Liver (tissue), 9 donors: ENCODE measurements around the gene CREG2. TPM values are rescaled to one million over a fixed set of nuclear protein-coding genes. Genes with fewer than 3 reads are reported as not detected.

Source experiments
- DNase-seq: peaks from one replicate; pipeline ENCODE4 v3.0.0-alpha.2; 2017; ENCODE audit warnings: low spot score
- H3K27ac ChIP-seq, 2 donors: one replicate each; pipeline ENCODE4 v1.7.0; 2013; ENCODE audit warnings: inconsistent platforms in 2 of 2, low read length in 2 of 2, control low read depth in 1 of 2, low read depth in 1 of 2, mild to moderate bottlenecking in 1 of 2
- H3K27me3 ChIP-seq, 4 donors: one replicate each; pipeline versions ENCODE4 v1.6.1 to v1.7.0; 2013; ENCODE audit warnings: low read length in 3 of 4, inconsistent platforms in 1 of 4, mild to moderate bottlenecking in 1 of 4, moderate library complexity in 1 of 4; ENCODE audit not compliant: control insufficient read depth in 4 of 4, insufficient read depth in 4 of 4
- H3K36me3 ChIP-seq, 4 donors: one replicate each; pipeline versions ENCODE4 v1.6.1 to v1.7.0; 2013; ENCODE audit warnings: low read length in 3 of 4, mild to moderate bottlenecking in 3 of 4, low read depth in 1 of 4, moderate library complexity in 1 of 4; ENCODE audit not compliant: control insufficient read depth in 4 of 4, insufficient read depth in 3 of 4
- H3K4me1 ChIP-seq, 4 donors: one replicate each; pipeline versions ENCODE4 v1.6.1 to v1.7.0; 2013; ENCODE audit warnings: low read length in 3 of 4, mild to moderate bottlenecking in 3 of 4, moderate library complexity in 1 of 4; ENCODE audit not compliant: control insufficient read depth in 4 of 4, insufficient read depth in 4 of 4
- H3K4me3 ChIP-seq, 3 donors: one replicate each; pipeline versions ENCODE4 v1.6.1 to v1.7.0; 2013; ENCODE audit warnings: low read length in 3 of 3, control low read depth in 1 of 3, low read depth in 1 of 3, mild to moderate bottlenecking in 1 of 3
- H3K9ac ChIP-seq, 2 donors: one replicate each; pipeline ENCODE4 v1.7.0; 2013; ENCODE audit warnings: low read length in 2 of 2, mild to moderate bottlenecking in 2 of 2, moderate library complexity in 2 of 2, control low read depth in 1 of 2, low read depth in 1 of 2
- H3K9me3 ChIP-seq, 4 donors: one replicate each; pipeline versions ENCODE4 v1.6.1 to v1.7.0; 2013; ENCODE audit warnings: low read length in 3 of 4; ENCODE audit not compliant: control insufficient read depth in 4 of 4
- EGR1 ChIP-seq, 2 donors: IDR thresholded peaks; 2 replicates each; pipeline ENCODE4 v1.6.1; 2016 to 2018; ENCODE audit warnings: antibody characterized with exemption in 2 of 2, low read depth in 2 of 2
- FOXA1 ChIP-seq: IDR thresholded peaks from 2 replicates; pipeline ENCODE4 v1.6.1; 2016; ENCODE audit warnings: antibody characterized with exemption
- JUND ChIP-seq, 2 donors: IDR thresholded peaks; 2 replicates each; pipeline ENCODE4 v1.6.1; 2016; ENCODE audit warnings: antibody characterized with exemption in 2 of 2
- NR2F2 ChIP-seq: IDR thresholded peaks from 2 replicates; pipeline ENCODE4 v1.6.1; 2016; ENCODE audit warnings: antibody characterized with exemption
- RAD21 ChIP-seq, 2 donors: IDR thresholded peaks; 2 replicates each; pipeline ENCODE4 v1.6.1; 2016; ENCODE audit warnings: antibody characterized with exemption in 2 of 2, mild to moderate bottlenecking in 2 of 2
- RXRA ChIP-seq, 2 donors: IDR thresholded peaks; 2 replicates each; pipeline ENCODE4 v1.6.1; 2017 to 2018; ENCODE audit warnings: antibody characterized with exemption in 2 of 2, mild to moderate bottlenecking in 1 of 2
- TAF1 ChIP-seq: conservative IDR thresholded peaks from 2 replicates; pipeline ENCODE4 v1.6.1; 2016; ENCODE audit warnings: antibody characterized with exemption, mild to moderate bottlenecking
- WGBS: extraction: QIAGEN DNeasy Blood & Tissue Kit; methylation state at CpG from one replicate; pipeline ENCODE4 v1.1.7; 2013; 5-methylcytosine and 5-hydroxymethylcytosine counted together
- polyA plus RNA-seq, 2 donors: library from polyadenylated mRNA; stranded (reverse) in 1 of 2; unstranded in 1 of 2; fragments of 200-250 nt in 1 of 2; fragments of >200 nt in 1 of 2; fragmentation: Nextera tagmentation in 1 of 2; extraction: Ambion mirVana in 1 of 2; gene quantifications; one replicate each; pipeline versions ENCODE4 v1.2.1 to v1.2.3, GENCODE V29; 2013 to 2015
- total RNA-seq, 2 donors: library from RNA; depleted of rRNA; stranded (reverse); fragments of >200 nt; gene quantifications; one replicate each; pipeline ENCODE4 v1.2.3, GENCODE V29; 2014
- TF ChIP-seq, protein P1 (sequence below): IDR thresholded peaks from 2 replicates; pipeline ENCODE4 v1.6.1; 2016; ENCODE audit warnings: antibody characterized with exemption
- TF ChIP-seq, protein P2 (sequence below): IDR thresholded peaks from 2 replicates; pipeline ENCODE4 v1.6.1; 2016; ENCODE audit warnings: antibody characterized with exemption
- TF ChIP-seq, protein P3 (sequence below): fragments of 150-350 bp; IDR thresholded peaks from 2 replicates; pipeline ENCODE4 v1.5.1; 2017; ENCODE audit warnings: improper control_type of control experiment, low read depth, low read length; ENCODE audit not compliant: missing input control
- TF ChIP-seq, protein P4 (sequence below): IDR thresholded peaks from 2 replicates; pipeline ENCODE4 v1.6.1; 2016; ENCODE audit warnings: antibody characterized with exemption, mild to moderate bottlenecking
- donor health status: healthy.
- donor health status: healthy.
- donor health status: healthy.
- donor health status: healthy.
- donor health status: healthy.

Gene CREG2
- total and polyA plus RNA-seq, 4 donors = 0.05 TPM; not detected in 3

DNA sequence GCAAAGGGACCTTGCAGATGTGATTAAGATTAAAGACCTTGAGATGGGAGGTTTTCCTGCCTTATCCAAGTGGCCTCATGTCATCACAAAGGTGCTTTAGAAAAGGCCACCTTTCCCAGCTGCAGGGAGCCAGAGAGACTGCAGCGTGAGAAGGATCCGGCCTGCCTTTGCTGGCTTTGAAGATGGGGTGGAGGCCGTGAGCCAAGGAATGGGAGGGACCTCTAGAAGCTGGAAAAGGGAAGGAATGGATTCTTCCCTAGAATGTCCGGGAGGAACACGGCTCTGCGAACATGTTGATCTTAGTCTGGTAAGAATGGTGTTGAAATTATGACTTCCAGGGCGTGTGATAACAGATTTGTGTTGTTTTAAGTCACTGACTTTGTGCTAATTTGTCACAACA lies 39.9 kb upstream of the CREG2 start:
- TF ChIP-seq, protein P1, sequence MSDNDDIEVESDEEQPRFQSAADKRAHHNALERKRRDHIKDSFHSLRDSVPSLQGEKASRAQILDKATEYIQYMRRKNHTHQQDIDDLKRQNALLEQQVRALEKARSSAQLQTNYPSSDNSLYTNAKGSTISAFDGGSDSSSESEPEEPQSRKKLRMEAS = no peak
- TF ChIP-seq, protein P2, sequence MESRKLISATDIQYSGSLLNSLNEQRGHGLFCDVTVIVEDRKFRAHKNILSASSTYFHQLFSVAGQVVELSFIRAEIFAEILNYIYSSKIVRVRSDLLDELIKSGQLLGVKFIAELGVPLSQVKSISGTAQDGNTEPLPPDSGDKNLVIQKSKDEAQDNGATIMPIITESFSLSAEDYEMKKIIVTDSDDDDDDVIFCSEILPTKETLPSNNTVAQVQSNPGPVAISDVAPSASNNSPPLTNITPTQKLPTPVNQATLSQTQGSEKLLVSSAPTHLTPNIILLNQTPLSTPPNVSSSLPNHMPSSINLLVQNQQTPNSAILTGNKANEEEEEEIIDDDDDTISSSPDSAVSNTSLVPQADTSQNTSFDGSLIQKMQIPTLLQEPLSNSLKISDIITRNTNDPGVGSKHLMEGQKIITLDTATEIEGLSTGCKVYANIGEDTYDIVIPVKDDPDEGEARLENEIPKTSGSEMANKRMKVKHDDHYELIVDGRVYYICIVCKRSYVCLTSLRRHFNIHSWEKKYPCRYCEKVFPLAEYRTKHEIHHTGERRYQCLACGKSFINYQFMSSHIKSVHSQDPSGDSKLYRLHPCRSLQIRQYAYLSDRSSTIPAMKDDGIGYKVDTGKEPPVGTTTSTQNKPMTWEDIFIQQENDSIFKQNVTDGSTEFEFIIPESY = no peak
- TF ChIP-seq TAF1 (no peak), JUND (IDR thresholded peaks at IDR 0.05) (no peak), FOXA1 (no peak), RXRA (IDR thresholded peaks at IDR 0.05) (no peak), RAD21 (IDR thresholded peaks at IDR 0.05) (no peak), NR2F2 (no peak), EGR1 (IDR thresholded peaks at IDR 0.05; ENCODE audit: low read depth in 2 of 2) (no peak)
- TF ChIP-seq, protein P3, sequence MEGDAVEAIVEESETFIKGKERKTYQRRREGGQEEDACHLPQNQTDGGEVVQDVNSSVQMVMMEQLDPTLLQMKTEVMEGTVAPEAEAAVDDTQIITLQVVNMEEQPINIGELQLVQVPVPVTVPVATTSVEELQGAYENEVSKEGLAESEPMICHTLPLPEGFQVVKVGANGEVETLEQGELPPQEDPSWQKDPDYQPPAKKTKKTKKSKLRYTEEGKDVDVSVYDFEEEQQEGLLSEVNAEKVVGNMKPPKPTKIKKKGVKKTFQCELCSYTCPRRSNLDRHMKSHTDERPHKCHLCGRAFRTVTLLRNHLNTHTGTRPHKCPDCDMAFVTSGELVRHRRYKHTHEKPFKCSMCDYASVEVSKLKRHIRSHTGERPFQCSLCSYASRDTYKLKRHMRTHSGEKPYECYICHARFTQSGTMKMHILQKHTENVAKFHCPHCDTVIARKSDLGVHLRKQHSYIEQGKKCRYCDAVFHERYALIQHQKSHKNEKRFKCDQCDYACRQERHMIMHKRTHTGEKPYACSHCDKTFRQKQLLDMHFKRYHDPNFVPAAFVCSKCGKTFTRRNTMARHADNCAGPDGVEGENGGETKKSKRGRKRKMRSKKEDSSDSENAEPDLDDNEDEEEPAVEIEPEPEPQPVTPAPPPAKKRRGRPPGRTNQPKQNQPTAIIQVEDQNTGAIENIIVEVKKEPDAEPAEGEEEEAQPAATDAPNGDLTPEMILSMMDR = no peak
- Histone ChIP-seq H3K4me3 (no peak overlapping the region), H3K27ac (no peak overlapping the region), H3K27me3 (no peaks in the 10 kb centered on the region), H3K4me1 (no peaks in the 10 kb centered on the region), H3K36me3 (no peaks in the 10 kb centered on the region), H3K9me3 (no peaks in the 10 kb centered on the region), H3K9ac (no peak overlapping the region)
- 91% methylated on average over 7 of the region's 7 CpGs for WGBS
- DNase-seq = no peak

DNA sequence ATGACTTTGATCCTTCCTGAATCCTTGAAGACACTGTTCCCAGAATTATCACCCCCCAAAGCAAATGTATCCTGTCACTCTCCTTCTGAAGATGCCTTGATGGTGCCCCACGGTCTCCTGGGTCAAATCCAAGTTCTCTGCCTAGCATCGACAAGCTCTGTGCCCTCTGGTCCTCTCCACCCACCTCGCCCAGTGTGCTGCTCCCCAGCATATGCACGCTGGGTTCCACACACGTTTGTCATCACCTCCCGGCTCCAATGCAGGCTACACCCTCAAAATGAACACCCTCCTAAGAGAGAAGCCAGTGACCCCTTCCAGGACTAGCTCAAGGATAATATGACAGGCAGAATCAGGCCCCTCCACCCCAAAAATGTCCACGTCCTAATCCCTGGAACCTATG lies 39.5 kb upstream of the CREG2 start:
- DNase-seq = no peak
- Histone ChIP-seq H3K4me3 (no peak overlapping the region), H3K27ac (no peak overlapping the region), H3K9ac (no peak overlapping the region), H3K36me3 (no peaks in the 10 kb centered on the region), H3K4me1 (no peaks in the 10 kb centered on the region), H3K9me3 (no peaks in the 10 kb centered on the region), H3K27me3 (no peaks in the 10 kb centered on the region)
- WGBS = 89% methylated on average over 7 of the region's 7 CpGs
- TF ChIP-seq TAF1 = no peak

DNA sequence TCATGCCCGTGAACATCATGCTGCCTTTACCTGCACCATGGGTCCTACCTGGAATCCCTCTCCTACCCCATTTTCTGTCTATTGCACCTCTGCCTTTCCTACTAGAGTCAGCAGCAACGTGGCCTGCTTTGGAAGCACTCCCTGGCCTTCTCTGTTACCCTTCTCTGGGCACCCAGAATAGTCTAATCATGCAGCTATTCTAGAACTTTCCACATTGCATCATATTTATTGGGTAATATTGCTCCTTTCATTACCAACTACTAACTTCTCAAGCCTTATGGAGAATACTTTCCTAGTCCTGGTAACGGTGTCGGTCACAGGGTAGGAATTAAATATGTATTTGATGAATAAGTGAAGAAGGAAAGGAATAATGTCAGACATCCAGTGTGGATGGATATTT lies 33.3 kb upstream of the CREG2 start:
- no peaks in the 10 kb centered on the region for H3K36me3 ChIP-seq
- no peak overlapping the region for H3K4me3 ChIP-seq
- no peak overlapping the region for H3K9ac ChIP-seq
- no peak for DNase-seq
- no peaks in the 10 kb centered on the region for H3K4me1 ChIP-seq
- WGBS = 84% methylated on average over 4 of the region's 4 CpGs
- TF ChIP-seq, protein P1 = no peak
- TF ChIP-seq, protein P4, sequence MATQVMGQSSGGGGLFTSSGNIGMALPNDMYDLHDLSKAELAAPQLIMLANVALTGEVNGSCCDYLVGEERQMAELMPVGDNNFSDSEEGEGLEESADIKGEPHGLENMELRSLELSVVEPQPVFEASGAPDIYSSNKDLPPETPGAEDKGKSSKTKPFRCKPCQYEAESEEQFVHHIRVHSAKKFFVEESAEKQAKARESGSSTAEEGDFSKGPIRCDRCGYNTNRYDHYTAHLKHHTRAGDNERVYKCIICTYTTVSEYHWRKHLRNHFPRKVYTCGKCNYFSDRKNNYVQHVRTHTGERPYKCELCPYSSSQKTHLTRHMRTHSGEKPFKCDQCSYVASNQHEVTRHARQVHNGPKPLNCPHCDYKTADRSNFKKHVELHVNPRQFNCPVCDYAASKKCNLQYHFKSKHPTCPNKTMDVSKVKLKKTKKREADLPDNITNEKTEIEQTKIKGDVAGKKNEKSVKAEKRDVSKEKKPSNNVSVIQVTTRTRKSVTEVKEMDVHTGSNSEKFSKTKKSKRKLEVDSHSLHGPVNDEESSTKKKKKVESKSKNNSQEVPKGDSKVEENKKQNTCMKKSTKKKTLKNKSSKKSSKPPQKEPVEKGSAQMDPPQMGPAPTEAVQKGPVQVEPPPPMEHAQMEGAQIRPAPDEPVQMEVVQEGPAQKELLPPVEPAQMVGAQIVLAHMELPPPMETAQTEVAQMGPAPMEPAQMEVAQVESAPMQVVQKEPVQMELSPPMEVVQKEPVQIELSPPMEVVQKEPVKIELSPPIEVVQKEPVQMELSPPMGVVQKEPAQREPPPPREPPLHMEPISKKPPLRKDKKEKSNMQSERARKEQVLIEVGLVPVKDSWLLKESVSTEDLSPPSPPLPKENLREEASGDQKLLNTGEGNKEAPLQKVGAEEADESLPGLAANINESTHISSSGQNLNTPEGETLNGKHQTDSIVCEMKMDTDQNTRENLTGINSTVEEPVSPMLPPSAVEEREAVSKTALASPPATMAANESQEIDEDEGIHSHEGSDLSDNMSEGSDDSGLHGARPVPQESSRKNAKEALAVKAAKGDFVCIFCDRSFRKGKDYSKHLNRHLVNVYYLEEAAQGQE = no peak
- TF ChIP-seq, protein P2 = no peak
- H3K27ac ChIP-seq = no peak overlapping the region
- no peaks in the 10 kb centered on the region for H3K9me3 ChIP-seq
- no peaks in the 10 kb centered on the region for H3K27me3 ChIP-seq
